HCT116 (cell line): ENCODE data around the gene STX5. TPM values are rescaled to one million over a fixed set of nuclear protein-coding genes. Genes with fewer than 3 reads are reported as not detected.
A peak's percentile ranks its signal among the peaks of the same experiment; 100 is the strongest.

ENCODE experiments used
- ATAC-seq: fragments of 200-7000 bp; cut with Tn5 transposase; 2 replicates; pipeline ENCODE4 v1.9.1; 2020; ENCODE audit warnings: mild to moderate bottlenecking, moderate library complexity
- BruUV-seq: library from RNA; stranded (reverse); fragments of 400-500 nt; replicated peaks from 2 replicates; lab custom pipeline; 2021; lab: Mats Ljungman, UMichigan
- CTCF ChIA-PET: fragments of 300-600 bp; sonication (Branson Sonifier 250); formaldehyde crosslinking; loops from one replicate; lab custom pipeline; 2021; ENCODE audit warnings: antibody characterized with exemption; lab: Charles Lee
- POLR2A ChIA-PET: fragments of 300-600, 350-600 bp; sonication (Branson Sonifier 250); formaldehyde crosslinking; loops from one replicate; lab custom pipeline; 2021; ENCODE audit warnings: antibody characterized with exemption; lab: Charles Lee
- RAD21 ChIA-PET, 2 experiments: fragments of 300-600 bp; sonication (Branson Sonifier 250); formaldehyde crosslinking; loops; one replicate each; lab custom pipeline; 2023; ENCODE audit warnings: low total read pairs in 2 of 2; ENCODE audit not compliant: uncharacterized antibody in 2 of 2, unreplicated experiment in 2 of 2, low non-redundant PET in 1 of 2; lab: Charles Lee
- DNase-seq: peaks from one replicate; pipeline ENCODE4 v3.0.0-alpha.2; 2010; ENCODE audit warnings: low read depth, low spot score
- H2AFZ ChIP-seq: fragments of 200-600 bp; shearing (Covaris generic), sonication (generic); 2 replicates; pipeline ENCODE4 v1.6.1; 2017; ENCODE audit warnings: low read depth, mixed run types, mixed read lengths, antibody characterized with exemption, low read length; ENCODE audit not compliant: poor library complexity, severe bottlenecking
- H3K27ac ChIP-seq: 2 replicates; pipeline ENCODE4 v1.5.1; 2012; ENCODE audit warnings: low read depth, low read length
- H3K27me3 ChIP-seq: fragments of 200-600 bp; sonication (generic); 2 replicates; pipeline ENCODE4 v1.6.1; 2016; ENCODE audit warnings: mixed run types, low read length, mixed read lengths; ENCODE audit not compliant: insufficient read depth
- H3K36me3 ChIP-seq, 2 experiments: fragments of 200-500 bp in 1 of 2; fragments of 200-600 bp in 1 of 2; sonication (Bioruptor generic) in 1 of 2; sonication (generic) in 1 of 2; 2 replicates each; pipeline versions ENCODE4 v1.5.1 to v1.6.1; 2014 to 2016; ENCODE audit warnings: low read length in 2 of 2, inconsistent platforms in 1 of 2, mixed read lengths in 1 of 2, mixed run types in 1 of 2; ENCODE audit not compliant: insufficient read depth in 2 of 2, control insufficient read depth in 1 of 2
- H3K4me1 ChIP-seq, 2 experiments: fragments of 200-600 bp in 1 of 2; sonication (generic) in 1 of 2; 2 replicates each; pipeline versions ENCODE4 v1.5.1 to v1.6.1; 2012 to 2017; ENCODE audit warnings: low read length in 2 of 2, inconsistent platforms in 1 of 2, mild to moderate bottlenecking in 1 of 2, mixed read lengths in 1 of 2, mixed run types in 1 of 2, moderate library complexity in 1 of 2; ENCODE audit not compliant: insufficient read depth in 2 of 2, control insufficient read depth in 1 of 2
- H3K4me2 ChIP-seq: fragments of 200-600 bp; sonication (generic); 2 replicates; pipeline ENCODE4 v1.6.1; 2017; ENCODE audit warnings: mixed run types, low read length, mixed read lengths
- H3K4me3 ChIP-seq, 2 experiments: fragments of 200-600 bp in 1 of 2; sonication (generic) in 1 of 2; replicated peaks in 1 of 2; 2 replicates each; pipeline ENCODE4 v1.5.1; 2011 to 2016; ENCODE audit warnings: low read length in 2 of 2, control low read depth in 1 of 2, low read depth in 1 of 2, mild to moderate bottlenecking in 1 of 2, mixed read lengths in 1 of 2, mixed run types in 1 of 2
- H3K79me2 ChIP-seq: fragments of 200-600 bp; sonication (generic); 2 replicates; pipeline ENCODE4 v1.6.1; 2017; ENCODE audit warnings: mild to moderate bottlenecking, mixed run types, low read length, moderate library complexity, mixed read lengths; ENCODE audit not compliant: insufficient read depth
- H3K9ac ChIP-seq: fragments of 200-600 bp; sonication (generic); 2 replicates; pipeline ENCODE4 v1.6.1; 2016; ENCODE audit warnings: low read length, mixed read lengths
- H3K9me2 ChIP-seq: fragments of 200-600 bp; sonication (generic), shearing (Covaris generic); 2 replicates; pipeline ENCODE4 v1.6.1; 2017; ENCODE audit warnings: mixed run types, mild to moderate bottlenecking, moderate library complexity; ENCODE audit not compliant: insufficient read depth
- H3K9me3 ChIP-seq, 2 experiments: fragments of 200-500 bp in 1 of 2; fragments of 200-600 bp in 1 of 2; sonication (Bioruptor generic) in 1 of 2; sonication (generic) in 1 of 2; 2 replicates each; pipeline ENCODE4 v1.6.1; 2014 to 2017; ENCODE audit warnings: low read length in 2 of 2, mixed read lengths in 2 of 2, inconsistent platforms in 1 of 2, low read depth in 1 of 2, mild to moderate bottlenecking in 1 of 2, mixed run types in 1 of 2, moderate library complexity in 1 of 2; ENCODE audit not compliant: control insufficient read depth in 1 of 2, insufficient read depth in 1 of 2
- H4K20me1 ChIP-seq: fragments of 200-600 bp; sonication (generic), shearing (Covaris generic); 2 replicates; pipeline ENCODE4 v1.6.1; 2017; ENCODE audit warnings: mixed run types, mild to moderate bottlenecking, moderate library complexity; ENCODE audit not compliant: insufficient read depth
- ATF3 ChIP-seq: IDR thresholded peaks from 2 replicates; pipeline ENCODE4 v1.6.1; 2012
- EZH2phosphoT487 ChIP-seq: fragments of 200-600 bp; IDR thresholded peaks from 2 replicates; pipeline ENCODE4 v1.6.1; 2018; ENCODE audit warnings: antibody characterized with exemption, borderline replicate concordance
- FOSL1 ChIP-seq: IDR thresholded peaks from 2 replicates; pipeline ENCODE4 v1.6.1; 2012; ENCODE audit warnings: low read depth
- MAX ChIP-seq: IDR thresholded peaks from 2 replicates; pipeline ENCODE4 v1.6.1; 2012
- POLR2A ChIP-seq: IDR thresholded peaks from 2 replicates; pipeline ENCODE4 v1.7.0; 2011; ENCODE audit warnings: borderline replicate concordance; ENCODE audit not compliant: insufficient read depth, insufficient read length; ENCODE audit errors: extremely low read depth
- POLR2AphosphoS5 ChIP-seq: IDR thresholded peaks from 2 replicates; pipeline ENCODE4 v1.6.1; 2011; ENCODE audit warnings: mild to moderate bottlenecking, low read depth, low read length, moderate library complexity
- SIN3A ChIP-seq: IDR thresholded peaks from 2 replicates; pipeline ENCODE4 v1.6.1; 2012; ENCODE audit warnings: low read depth
- TCF7L2 ChIP-seq: IDR thresholded peaks from 2 replicates; pipeline ENCODE4 v1.7.0; 2011; ENCODE audit warnings: borderline replicate concordance, inconsistent platforms; ENCODE audit not compliant: insufficient read depth, insufficient read length; ENCODE audit errors: extremely low read depth
- ZFX ChIP-seq: fragments of 450-650 bp; IDR thresholded peaks from 2 replicates; pipeline ENCODE4 v1.6.1; 2017
- intact Hi-C: fragments of 100-400 bp; cut with micrococcal nuclease; formaldehyde crosslinking; loops from 2 replicates; pipeline ENCODE4 v1.10.0; 2022
- total RNA-seq: library from RNA; stranded (reverse); gene quantifications from one replicate; pipeline ENCODE4 v1.2.1, GENCODE V29; 2021; ENCODE audit not compliant: unreplicated experiment
- TF ChIP-seq, protein P1 (sequence below), 3 experiments: fragments of 200-600 bp in 1 of 3; sonication (generic) in 1 of 3; IDR thresholded peaks in 2 of 3; conservative IDR thresholded peaks in 1 of 3; 2 replicates each; pipeline ENCODE4 v1.5.1; 2012 to 2017; ENCODE audit warnings: low read depth in 2 of 3, low read length in 2 of 3, antibody characterized with exemption in 1 of 3, borderline replicate concordance in 1 of 3, control low read depth in 1 of 3, mild to moderate bottlenecking in 1 of 3, mixed read lengths in 1 of 3, mixed run types in 1 of 3, moderate library complexity in 1 of 3; ENCODE audit not compliant: insufficient read depth in 1 of 3

The STX5 gene
- total RNA-seq, 1 experiment from 2014 or later, result 29.5 TPM

- Histone ChIP-seq H3K27me3 (no peaks in the 10 kb centered on the region), H3K27ac (peak overlapping the region; percentile 96; the same call in 1 of the 2 replicates), H2AFZ (no peak overlapping the region), H3K9me3 (no peaks in the 10 kb centered on the region), H3K4me2 (peak overlapping the region; percentile 91), H3K9ac (no peak overlapping the region; the same call in 1 of the 2 replicates), H3K79me2 (peaks cover 51% of the 10 kb centered on the region), H3K4me3 (no peak overlapping the region), H3K36me3 (peaks cover 11 to 39% of the 10 kb centered on the region in 2 experiments; a peak in 3 of 4 replicates), H4K20me1 (no peaks in the 10 kb centered on the region), H3K4me1 (peaks cover 26 to 47% of the 10 kb centered on the region in 2 experiments; a peak in 3 of 4 replicates), H3K9me2 (no peaks in the 10 kb centered on the region)
- ATAC-seq (no peak), DNase-seq (no peak)
- TF ChIP-seq EZH2phosphoT487, result no peak
- TF ChIP-seq, protein P1, sequence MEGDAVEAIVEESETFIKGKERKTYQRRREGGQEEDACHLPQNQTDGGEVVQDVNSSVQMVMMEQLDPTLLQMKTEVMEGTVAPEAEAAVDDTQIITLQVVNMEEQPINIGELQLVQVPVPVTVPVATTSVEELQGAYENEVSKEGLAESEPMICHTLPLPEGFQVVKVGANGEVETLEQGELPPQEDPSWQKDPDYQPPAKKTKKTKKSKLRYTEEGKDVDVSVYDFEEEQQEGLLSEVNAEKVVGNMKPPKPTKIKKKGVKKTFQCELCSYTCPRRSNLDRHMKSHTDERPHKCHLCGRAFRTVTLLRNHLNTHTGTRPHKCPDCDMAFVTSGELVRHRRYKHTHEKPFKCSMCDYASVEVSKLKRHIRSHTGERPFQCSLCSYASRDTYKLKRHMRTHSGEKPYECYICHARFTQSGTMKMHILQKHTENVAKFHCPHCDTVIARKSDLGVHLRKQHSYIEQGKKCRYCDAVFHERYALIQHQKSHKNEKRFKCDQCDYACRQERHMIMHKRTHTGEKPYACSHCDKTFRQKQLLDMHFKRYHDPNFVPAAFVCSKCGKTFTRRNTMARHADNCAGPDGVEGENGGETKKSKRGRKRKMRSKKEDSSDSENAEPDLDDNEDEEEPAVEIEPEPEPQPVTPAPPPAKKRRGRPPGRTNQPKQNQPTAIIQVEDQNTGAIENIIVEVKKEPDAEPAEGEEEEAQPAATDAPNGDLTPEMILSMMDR (IDR thresholded peaks at IDR 0.05 in 2 of 3, conservative IDR thresholded peaks at IDR 0.05 in 1 of 3; ENCODE audit: borderline replicate concordance in 1 of 3, insufficient read depth in 1 of 3, low read depth in 2 of 3, low read length in 2 of 3), result no peak
- no peak for TF ChIP-seq ATF3
- no peak for TF ChIP-seq ZFX
- TF ChIP-seq POLR2AphosphoS5, result no peak
- no peak for TF ChIP-seq POLR2A
- no peak for TF ChIP-seq MAX
- no peak for TF ChIP-seq SIN3A
- no peak for TF ChIP-seq FOSL1
- TF ChIP-seq TCF7L2, result no peak
- CTCF ChIA-PET, result interaction anchor here (1.4 kb wide), 1 partner anchor 394 kb away, joined by 4 read pairs; no protein-coding TSS in a partner anchor
- BruUV-seq, result no TSS peak
- RAD21 ChIA-PET, result no interaction called here
- intact Hi-C loops, result loop anchor here (5.0 kb wide), 2 partner anchors 93 to 117 kb away; partner anchors contain the start of genes LBHD1, SLC3A2 and UQCC3
- POLR2A ChIA-PET, result interaction anchor here (0.6 to 6.1 kb wide), 4 partner anchors 51 to 1248 kb away, joined by 3 to 82 read pairs (median 3); partner anchors contain the start of gene WDR74
Observed at GRCh38 chr11:62789576-62789975, 42.3 kb downstream of the STX5 start.
